ENCODE measurements around the gene DNM3.
A peak's percentile ranks its signal among the peaks of the same experiment; 100 is the strongest.
"Not testable (repeated sequence)": the region's sequence is repeated elsewhere in the genome, so short reads cannot be mapped to it uniquely, and the experiment has no call there.

DNM3 gene

DNA sequence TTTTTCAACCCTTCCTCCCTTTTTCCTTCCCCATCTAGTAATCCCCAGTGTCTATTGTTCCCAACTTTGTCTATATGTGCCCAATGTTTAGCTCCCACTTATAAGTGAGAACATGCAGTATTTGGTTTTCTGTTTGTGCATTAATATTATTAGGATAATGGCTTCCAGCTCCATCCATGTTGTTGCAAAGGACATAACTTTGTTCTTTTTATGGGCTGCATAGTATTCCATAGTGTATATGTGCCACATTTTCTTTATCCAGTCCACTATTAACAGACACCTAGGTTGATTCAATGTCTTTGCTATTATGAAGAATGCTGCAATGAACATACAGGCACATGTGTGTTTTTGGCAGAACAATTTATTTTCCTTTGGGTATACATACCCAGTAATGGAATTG is 458.2 kb downstream of the DNM3 start:
- H3K4me3 Mint-ChIP-seq: no peak overlapping the region
- DNase-seq (ENCODE audit: low spot score in 2 of 2): no peak
- ATAC-seq: no peak
- peaks cover 8% of the 10 kb centered on the region for H3K9me3 Mint-ChIP-seq
- H3K27ac Mint-ChIP-seq: no peak overlapping the region
- H3K36me3 Mint-ChIP-seq: no peaks in the 10 kb centered on the region
- H3K4me1 Mint-ChIP-seq: no peaks in the 10 kb centered on the region

GRCh38 chr1:172307508-172307907 is 466.2 kb downstream of the DNM3 start:
- H3K9me3 Mint-ChIP-seq; H3K36me3 Mint-ChIP-seq; ATAC-seq; DNase-seq (ENCODE audit: low spot score in 2 of 2); H3K27ac Mint-ChIP-seq; H3K4me1 Mint-ChIP-seq; H3K4me3 Mint-ChIP-seq: not testable (repeated sequence)

GRCh38 chr1:172308142-172308541 is 466.8 kb downstream of the DNM3 start:
- no peak for DNase-seq (ENCODE audit: low spot score in 2 of 2)
- no peaks in the 10 kb centered on the region for H3K36me3 Mint-ChIP-seq
- H3K4me1 Mint-ChIP-seq: no peaks in the 10 kb centered on the region
- no peak for ATAC-seq
- peaks cover 5% of the 10 kb centered on the region for H3K9me3 Mint-ChIP-seq
- H3K27ac Mint-ChIP-seq: no peak overlapping the region
- H3K4me3 Mint-ChIP-seq: no peak overlapping the region

DNA sequence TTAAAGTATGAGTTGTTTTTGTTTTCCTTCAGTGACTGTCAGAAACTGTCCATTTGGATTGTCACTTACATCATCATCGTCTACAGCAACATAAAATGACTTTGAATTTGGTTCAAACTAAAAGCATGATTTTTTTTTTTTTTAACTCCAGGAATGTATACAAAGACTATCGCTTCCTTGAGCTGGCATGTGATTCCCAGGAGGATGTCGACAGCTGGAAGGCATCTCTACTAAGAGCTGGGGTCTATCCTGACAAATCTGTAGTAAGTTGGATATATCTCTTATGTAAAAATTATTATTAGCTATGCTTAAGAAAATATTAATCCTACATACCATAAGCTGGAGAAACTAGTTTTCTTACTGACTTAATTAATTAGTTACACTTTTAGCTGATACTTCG is 467.3 kb downstream of the DNM3 start:
- H3K4me1 Mint-ChIP-seq: no peaks in the 10 kb centered on the region
- DNase-seq (ENCODE audit: low spot score in 2 of 2): no peak
- H3K36me3 Mint-ChIP-seq: no peaks in the 10 kb centered on the region
- no peak overlapping the region for H3K27ac Mint-ChIP-seq
- ATAC-seq: no peak
- peaks cover 4% of the 10 kb centered on the region for H3K9me3 Mint-ChIP-seq
- no peak overlapping the region for H3K4me3 Mint-ChIP-seq

DNA sequence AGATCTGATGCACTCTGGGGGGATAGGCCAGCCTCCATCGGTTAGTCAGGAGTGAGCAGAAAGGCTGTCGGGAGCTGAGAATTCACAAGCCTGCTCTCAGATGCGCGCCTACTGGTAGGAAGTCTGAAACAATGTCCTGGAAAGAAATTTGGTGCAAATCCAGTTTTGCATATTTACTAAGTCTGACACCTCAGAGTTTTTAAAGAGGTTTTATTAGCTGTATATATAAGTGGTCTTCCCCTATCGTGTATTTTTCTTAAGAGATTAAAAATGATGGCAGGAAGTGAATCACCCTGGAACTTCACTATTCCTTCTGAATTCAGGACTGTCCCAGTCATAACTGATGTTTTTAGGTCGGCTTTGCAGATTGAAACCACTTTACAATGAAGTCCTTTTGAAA is 479.4 kb downstream of the DNM3 start:
- no peak overlapping the region for H3K4me3 Mint-ChIP-seq
- no peaks in the 10 kb centered on the region for H3K36me3 Mint-ChIP-seq
- no peaks in the 10 kb centered on the region for H3K4me1 Mint-ChIP-seq
- ATAC-seq: no peak
- H3K27ac Mint-ChIP-seq: no peak overlapping the region
- no peaks in the 10 kb centered on the region for H3K9me3 Mint-ChIP-seq
- no peak for DNase-seq (ENCODE audit: low spot score in 2 of 2)

- ATAC-seq: no peak
- Mint-ChIP-seq H3K9me3 (no peaks in the 10 kb centered on the region), H3K27ac (no peak overlapping the region), H3K4me3 (no peak overlapping the region), H3K36me3 (no peaks in the 10 kb centered on the region), H3K4me1 (no peaks in the 10 kb centered on the region)
- no peak for DNase-seq (ENCODE audit: low spot score in 2 of 2)
Observed at GRCh38 chr1:172321451-172321850, 480.2 kb downstream of the DNM3 start.

- Mint-ChIP-seq H3K27ac (no peak overlapping the region), H3K4me3 (no peak overlapping the region), H3K9me3 (no peaks in the 10 kb centered on the region), H3K36me3 (no peaks in the 10 kb centered on the region), H3K4me1 (no peaks in the 10 kb centered on the region)
- no peak for DNase-seq (ENCODE audit: low spot score in 2 of 2)
- ATAC-seq: no peak
Observed at GRCh38 chr1:172322219-172323061, 481.1 kb downstream of the DNM3 start.

GRCh38 chr1:172323686-172324085 is 482.4 kb downstream of the DNM3 start:
- Mint-ChIP-seq H3K4me3 (no peak overlapping the region), H3K4me1 (no peaks in the 10 kb centered on the region), H3K36me3 (no peaks in the 10 kb centered on the region), H3K27ac (no peak overlapping the region), H3K9me3 (no peaks in the 10 kb centered on the region)
- DNase-seq (ENCODE audit: low spot score in 2 of 2): no peak
- no peak for ATAC-seq

- ATAC-seq: no peak
- H3K27ac Mint-ChIP-seq: no peak overlapping the region
- H3K9me3 Mint-ChIP-seq: no peaks in the 10 kb centered on the region
- H3K4me3 Mint-ChIP-seq: no peak overlapping the region
- no peaks in the 10 kb centered on the region for H3K4me1 Mint-ChIP-seq
- DNase-seq (ENCODE audit: low spot score in 2 of 2): no peak
- H3K36me3 Mint-ChIP-seq: no peaks in the 10 kb centered on the region
Observed at GRCh38 chr1:172324086-172324485, 482.8 kb downstream of the DNM3 start.

DNA sequence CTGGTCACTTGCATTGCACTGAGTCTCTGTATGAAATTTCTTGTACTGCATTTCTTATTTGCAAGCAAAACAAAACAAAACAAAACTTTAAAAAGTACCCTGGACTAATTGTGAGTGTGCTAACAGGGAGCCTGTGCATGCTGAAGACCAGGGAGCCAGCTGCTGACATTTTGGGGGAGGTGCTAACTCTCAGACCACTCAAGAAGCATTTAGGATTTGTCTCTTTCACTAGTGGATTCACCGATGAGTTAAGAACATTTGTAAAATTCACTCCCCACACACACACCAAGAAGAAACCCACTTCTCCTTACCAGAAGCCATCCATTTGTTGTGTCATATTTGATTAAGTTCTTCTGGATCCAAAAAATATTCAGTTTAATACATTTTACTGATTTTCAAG is 483.5 kb downstream of the DNM3 start:
- ATAC-seq (no peak), DNase-seq (ENCODE audit: low spot score in 2 of 2) (no peak)
- Mint-ChIP-seq H3K4me3 (no peak overlapping the region), H3K4me1 (no peaks in the 10 kb centered on the region), H3K9me3 (no peaks in the 10 kb centered on the region), H3K36me3 (no peaks in the 10 kb centered on the region), H3K27ac (no peak overlapping the region)

DNA sequence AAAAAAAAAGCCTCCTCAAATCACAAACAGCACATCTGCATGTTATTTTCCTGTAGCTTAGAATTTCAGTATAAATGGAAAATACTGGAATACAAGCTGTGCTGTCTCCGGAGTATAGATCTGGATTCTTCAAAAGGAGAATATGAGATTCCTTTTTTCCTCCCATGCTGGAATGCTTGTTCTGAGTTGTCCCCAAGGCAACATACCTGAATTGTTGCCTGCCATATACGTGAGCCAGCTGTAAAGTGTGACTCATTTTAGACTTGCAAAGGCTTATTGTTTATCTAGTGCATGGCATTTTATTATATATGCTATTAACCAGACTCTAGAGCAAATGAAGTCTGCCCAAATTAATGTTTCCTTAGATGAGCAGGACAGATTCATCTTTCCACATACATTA is 484.2 kb downstream of the DNM3 start:
- no peak for DNase-seq (ENCODE audit: low spot score in 2 of 2)
- H3K4me3 Mint-ChIP-seq: no peak overlapping the region
- H3K27ac Mint-ChIP-seq: no peak overlapping the region
- no peaks in the 10 kb centered on the region for H3K9me3 Mint-ChIP-seq
- ATAC-seq: no peak
- H3K4me1 Mint-ChIP-seq: no peaks in the 10 kb centered on the region
- no peaks in the 10 kb centered on the region for H3K36me3 Mint-ChIP-seq

DNA sequence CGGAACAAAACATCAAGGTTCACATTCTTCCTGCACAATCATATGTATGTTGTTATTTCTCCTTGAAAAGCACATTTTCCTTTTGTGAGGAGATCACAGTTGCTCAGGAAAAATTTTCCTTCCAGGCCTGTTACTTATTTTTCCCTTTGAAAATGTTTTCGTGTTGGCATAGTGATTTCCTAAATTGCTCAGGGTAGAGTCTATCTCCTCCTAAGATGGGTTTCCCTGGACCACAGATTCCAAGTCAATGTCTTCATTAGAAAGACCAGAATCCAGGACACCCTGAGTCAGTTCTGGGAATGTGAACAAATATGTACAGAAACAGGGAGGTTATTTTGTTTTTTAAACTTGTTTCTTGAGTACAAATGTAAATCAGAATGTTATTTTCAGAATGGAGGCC is 484.8 kb downstream of the DNM3 start:
- no peaks in the 10 kb centered on the region for H3K9me3 Mint-ChIP-seq
- ATAC-seq (no peak), DNase-seq (ENCODE audit: low spot score in 2 of 2) (no peak)
- no peak overlapping the region for H3K27ac Mint-ChIP-seq
- H3K4me1 Mint-ChIP-seq: no peaks in the 10 kb centered on the region
- no peak overlapping the region for H3K4me3 Mint-ChIP-seq
- no peaks in the 10 kb centered on the region for H3K36me3 Mint-ChIP-seq

- no peak overlapping the region for H3K27ac Mint-ChIP-seq
- no peaks in the 10 kb centered on the region for H3K9me3 Mint-ChIP-seq
- DNase-seq (ENCODE audit: low spot score in 2 of 2): no peak
- no peaks in the 10 kb centered on the region for H3K4me1 Mint-ChIP-seq
- no peak overlapping the region for H3K4me3 Mint-ChIP-seq
- ATAC-seq: no peak
- no peaks in the 10 kb centered on the region for H3K36me3 Mint-ChIP-seq
Observed at GRCh38 chr1:172328266-172328665, 487.0 kb downstream of the DNM3 start.

DNA sequence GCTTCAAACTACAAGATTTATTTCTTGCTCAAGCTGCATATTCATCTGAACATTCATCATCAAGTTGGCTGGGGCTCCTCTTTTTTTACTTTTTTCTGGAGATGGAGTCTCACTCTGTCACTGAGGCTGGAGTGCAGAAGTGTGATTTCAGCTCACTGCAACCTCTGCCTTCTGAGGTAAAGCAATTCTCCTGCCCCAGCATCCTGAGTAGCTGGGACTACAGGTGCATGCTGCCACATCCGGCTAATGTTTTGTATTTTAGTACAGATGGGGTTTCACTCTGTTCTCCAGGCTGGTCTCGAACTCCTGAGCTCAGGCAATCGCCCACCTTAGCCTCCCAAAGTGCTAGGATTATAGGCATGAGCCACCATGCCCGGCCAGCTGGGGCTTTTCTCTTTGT is 490.9 kb downstream of the DNM3 start:
- no peak overlapping the region for H3K4me3 Mint-ChIP-seq

DNA sequence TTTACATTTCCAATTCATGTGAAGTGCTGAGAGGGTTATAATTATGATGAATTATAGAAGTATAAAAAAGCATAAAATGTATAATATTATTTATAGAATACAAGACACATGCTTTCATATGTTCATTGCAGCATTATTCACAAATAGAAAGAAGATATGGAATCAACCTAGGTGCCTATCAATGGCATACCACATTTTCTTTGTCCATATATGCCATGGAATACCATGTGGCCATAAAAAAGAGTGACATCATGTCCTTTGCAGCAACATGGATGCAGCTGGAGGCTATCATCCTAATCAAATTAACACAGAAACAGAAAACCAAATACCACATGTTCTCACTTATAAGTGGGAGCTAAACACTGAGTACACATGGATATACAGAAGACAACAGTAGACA is 494.1 kb downstream of the DNM3 start:
- Mint-ChIP-seq H3K9me3 (no peaks in the 10 kb centered on the region), H3K4me1 (peaks cover 15% of the 10 kb centered on the region), H3K27ac (no peak overlapping the region), H3K36me3 (no peaks in the 10 kb centered on the region), H3K4me3 (no peak overlapping the region)
- no peak for DNase-seq (ENCODE audit: low spot score in 2 of 2)
- no peak for ATAC-seq

More for the DNA sequence above, 490.9 kb downstream of the DNM3 start:
- ATAC-seq (no peak), DNase-seq (ENCODE audit: low spot score in 2 of 2) (no peak)
- Mint-ChIP-seq H3K27ac (no peak overlapping the region), H3K4me1 (no peaks in the 10 kb centered on the region), H3K9me3 (no peaks in the 10 kb centered on the region), H3K36me3 (no peaks in the 10 kb centered on the region)

- Mint-ChIP-seq H3K4me1 (peaks cover 38% of the 10 kb centered on the region), H3K36me3 (no peaks in the 10 kb centered on the region), H3K4me3 (peak overlapping the region; percentile 30), H3K9me3 (no peaks in the 10 kb centered on the region), H3K27ac (peak overlapping the region; percentile 56)
- DNase-seq (ENCODE audit: low spot score in 2 of 2) (peak in 1 of 2 donors; percentile 69), ATAC-seq (peak; percentile 96)
Observed at GRCh38 chr1:172338295-172338735, 497.0 kb downstream of the DNM3 start.

All from stimulated activated effector memory CD8-positive, alpha-beta T cell treated with anti-CD3 and anti-CD28 coated beads, Interleukin-12 subunit alpha, Interleukin-12 subunit beta, amount 100 ng/mL, for 72 hours (primary cell).